H9 (cell line): Measurements from ENCODE around the gene PALM3. TPM values are rescaled to one million over a fixed set of nuclear protein-coding genes. Genes with fewer than 3 reads are reported as not detected.
A peak's percentile ranks its signal among the peaks of the same experiment; 100 is the strongest.

Source experiments
- DNase-seq: peaks from one replicate; pipeline ENCODE4 v3.0.0-alpha.2; 2017
- H2AFZ ChIP-seq: one replicate; pipeline ENCODE4 v1.6.1; 2013; ENCODE audit warnings: mild to moderate bottlenecking, low read length, control low read depth, moderate library complexity
- H2AK5ac ChIP-seq: 2 replicates; pipeline ENCODE4 v1.6.1; 2013; ENCODE audit warnings: low read length, control low read depth, mixed read lengths; ENCODE audit not compliant: insufficient read length
- H2BK120ac ChIP-seq: one replicate; pipeline ENCODE4 v1.6.1; 2013; ENCODE audit warnings: low read depth, mild to moderate bottlenecking, low read length, control low read depth, inconsistent platforms; ENCODE audit not compliant: poor library complexity, severe bottlenecking
- H2BK12ac ChIP-seq: 2 replicates; pipeline ENCODE4 v1.6.1; 2013; ENCODE audit warnings: low read length, control low read depth, mixed read lengths, low read depth; ENCODE audit not compliant: insufficient read length
- H2BK15ac ChIP-seq: 2 replicates; pipeline ENCODE4 v1.6.1; 2013; ENCODE audit warnings: low read depth, low read length, control low read depth
- H2BK20ac ChIP-seq: one replicate; pipeline ENCODE4 v1.6.1; 2013; ENCODE audit warnings: low read depth, mild to moderate bottlenecking, low read length, control low read depth, inconsistent platforms; ENCODE audit not compliant: poor library complexity, severe bottlenecking
- H2BK5ac ChIP-seq: 2 replicates; pipeline ENCODE4 v1.6.1; 2013; ENCODE audit warnings: low read length, control low read depth, mixed read lengths; ENCODE audit not compliant: insufficient read length
- H3K14ac ChIP-seq: 2 replicates; pipeline ENCODE4 v1.6.1; 2013; ENCODE audit warnings: low read length, control low read depth; ENCODE audit not compliant: insufficient read depth
- H3K18ac ChIP-seq: 2 replicates; pipeline ENCODE4 v1.6.1; 2013; ENCODE audit warnings: low read depth, mild to moderate bottlenecking, mixed read lengths, low read length, control low read depth; ENCODE audit not compliant: insufficient read length
- H3K23ac ChIP-seq: 2 replicates; pipeline ENCODE4 v1.6.1; 2013; ENCODE audit warnings: low read length, control low read depth, mixed read lengths, low read depth; ENCODE audit not compliant: insufficient read length
- H3K23me2 ChIP-seq: 2 replicates; pipeline ENCODE4 v1.6.1; 2013; ENCODE audit warnings: low read depth, mild to moderate bottlenecking, mixed read lengths, low read length, control low read depth; ENCODE audit not compliant: insufficient read length, poor library complexity, severe bottlenecking
- H3K27ac ChIP-seq: 2 replicates; pipeline ENCODE4 v1.5.1; 2013; ENCODE audit warnings: low read length, control low read depth, mixed read lengths, low read depth; ENCODE audit not compliant: insufficient read length
- H3K27me3 ChIP-seq: 2 replicates; pipeline ENCODE4 v1.6.1; 2013; ENCODE audit warnings: low read length, control low read depth, inconsistent platforms; ENCODE audit not compliant: insufficient read depth
- H3K4ac ChIP-seq: 2 replicates; pipeline ENCODE4 v1.6.1; 2013; ENCODE audit warnings: low read depth, mild to moderate bottlenecking, control low read depth, inconsistent platforms, low read length, moderate library complexity
- H3K4me1 ChIP-seq: 2 replicates; pipeline ENCODE4 v1.6.1; 2013; ENCODE audit warnings: low read length, control low read depth, inconsistent platforms; ENCODE audit not compliant: insufficient read depth
- H3K4me2 ChIP-seq: 2 replicates; pipeline ENCODE4 v1.6.1; 2013; ENCODE audit warnings: low read length, control low read depth, mixed read lengths; ENCODE audit not compliant: insufficient read length, insufficient read depth
- H3K56ac ChIP-seq: 2 replicates; pipeline ENCODE4 v1.6.1; 2013; ENCODE audit warnings: low read depth, mild to moderate bottlenecking, mixed read lengths, low read length, control low read depth; ENCODE audit not compliant: insufficient read length
- H3K79me1 ChIP-seq: 2 replicates; pipeline ENCODE4 v1.6.1; 2013; ENCODE audit warnings: low read depth, mild to moderate bottlenecking, moderate library complexity, low read length, control low read depth, inconsistent platforms; ENCODE audit not compliant: insufficient read depth, poor library complexity, severe bottlenecking
- H3K79me2 ChIP-seq: 2 replicates; pipeline ENCODE4 v1.6.1; 2013; ENCODE audit warnings: low read length, control low read depth, inconsistent platforms; ENCODE audit not compliant: insufficient read depth
- H3K9ac ChIP-seq: 2 replicates; pipeline ENCODE4 v1.6.1; 2013; ENCODE audit warnings: low read length, control low read depth, mixed read lengths; ENCODE audit not compliant: insufficient read length; ENCODE audit errors: extremely low read depth
- H3K9me3 ChIP-seq: one replicate; pipeline ENCODE4 v1.6.1; 2013; ENCODE audit warnings: low read depth, low read length, inconsistent platforms; ENCODE audit not compliant: control insufficient read depth
- H3T11ph ChIP-seq: one replicate; pipeline ENCODE4 v1.6.1; 2013; ENCODE audit warnings: mild to moderate bottlenecking, low read length, control low read depth, inconsistent platforms
- H4K20me1 ChIP-seq: one replicate; pipeline ENCODE4 v1.6.1; 2013; ENCODE audit not compliant: control insufficient read depth, insufficient read length, insufficient read depth
- H4K5ac ChIP-seq: 2 replicates; pipeline ENCODE4 v1.6.1; 2013; ENCODE audit warnings: low read depth, mild to moderate bottlenecking, mixed read lengths, low read length, control low read depth; ENCODE audit not compliant: insufficient read length
- H4K8ac ChIP-seq: replicated peaks from 2 replicates; pipeline ENCODE4 v1.6.1; 2013; ENCODE audit warnings: low read length, control low read depth, mixed read lengths, low read depth; ENCODE audit not compliant: insufficient read length
- H4K91ac ChIP-seq: 2 replicates; pipeline ENCODE4 v1.6.1; 2013; ENCODE audit warnings: low read depth, mild to moderate bottlenecking, moderate library complexity, mixed read lengths, low read length, control low read depth; ENCODE audit not compliant: insufficient read length
- H3K27ac Mint-ChIP-seq, 3 experiments: 2 replicates in 2 of 3; 3 replicates in 1 of 3; pipeline ENCODE4 v1.8.0; 2020 to 2021; ENCODE audit warnings: mixed read lengths in 3 of 3, mild to moderate bottlenecking in 1 of 3, moderate library complexity in 1 of 3
- H3K27me3 Mint-ChIP-seq: 2 replicates; pipeline ENCODE4 v1.8.0; 2021; ENCODE audit warnings: low read depth, mild to moderate bottlenecking, moderate library complexity, mixed read lengths
- H3K36me3 Mint-ChIP-seq, 3 experiments: 2 replicates in 2 of 3; 3 replicates in 1 of 3; pipeline ENCODE4 v1.8.0; 2020 to 2021; ENCODE audit warnings: low read depth in 3 of 3, mixed read lengths in 3 of 3; ENCODE audit not compliant: insufficient read depth in 1 of 3
- H3K4me1 Mint-ChIP-seq, 2 experiments: 2 replicates each; pipeline ENCODE4 v1.8.0; 2020; ENCODE audit warnings: mixed read lengths in 2 of 2
- H3K4me3 Mint-ChIP-seq, 2 experiments: 2 replicates in 1 of 2; 3 replicates in 1 of 2; pipeline ENCODE4 v1.8.0; 2020 to 2021; ENCODE audit warnings: mild to moderate bottlenecking in 2 of 2, mixed read lengths in 2 of 2, moderate library complexity in 1 of 2
- H3K9me3 Mint-ChIP-seq, 2 experiments: 2 replicates in 1 of 2; 3 replicates in 1 of 2; pipeline ENCODE4 v1.8.0; 2020; ENCODE audit warnings: mild to moderate bottlenecking in 2 of 2, mixed read lengths in 2 of 2, moderate library complexity in 1 of 2
- CTCF ChIP-seq: fragments of 200-600 bp; sonication (generic); conservative IDR thresholded peaks from 3 replicates; pipeline ENCODE4 v1.8.0; 2021; ENCODE audit warnings: antibody characterized with exemption, mild to moderate bottlenecking
- WGBS: extraction: QIAGEN DNeasy Blood & Tissue Kit; methylation state at CpG from one replicate; pipeline ENCODE4 v1.1.7; 2013; ENCODE audit warnings: missing lambda C conversion rate, low lambda C conversion rate, mixed read lengths; ENCODE audit not compliant: insufficient read length; ENCODE audit errors: extremely low coverage; 5-methylcytosine and 5-hydroxymethylcytosine counted together
- total RNA-seq: library from RNA; stranded (reverse); gene quantifications from 2 replicates; pipeline ENCODE4 v1.2.1, GENCODE V29; 2021

PALM3 gene
- total RNA-seq, 1 experiment from 2014 or later = 11.5 TPM

DNA sequence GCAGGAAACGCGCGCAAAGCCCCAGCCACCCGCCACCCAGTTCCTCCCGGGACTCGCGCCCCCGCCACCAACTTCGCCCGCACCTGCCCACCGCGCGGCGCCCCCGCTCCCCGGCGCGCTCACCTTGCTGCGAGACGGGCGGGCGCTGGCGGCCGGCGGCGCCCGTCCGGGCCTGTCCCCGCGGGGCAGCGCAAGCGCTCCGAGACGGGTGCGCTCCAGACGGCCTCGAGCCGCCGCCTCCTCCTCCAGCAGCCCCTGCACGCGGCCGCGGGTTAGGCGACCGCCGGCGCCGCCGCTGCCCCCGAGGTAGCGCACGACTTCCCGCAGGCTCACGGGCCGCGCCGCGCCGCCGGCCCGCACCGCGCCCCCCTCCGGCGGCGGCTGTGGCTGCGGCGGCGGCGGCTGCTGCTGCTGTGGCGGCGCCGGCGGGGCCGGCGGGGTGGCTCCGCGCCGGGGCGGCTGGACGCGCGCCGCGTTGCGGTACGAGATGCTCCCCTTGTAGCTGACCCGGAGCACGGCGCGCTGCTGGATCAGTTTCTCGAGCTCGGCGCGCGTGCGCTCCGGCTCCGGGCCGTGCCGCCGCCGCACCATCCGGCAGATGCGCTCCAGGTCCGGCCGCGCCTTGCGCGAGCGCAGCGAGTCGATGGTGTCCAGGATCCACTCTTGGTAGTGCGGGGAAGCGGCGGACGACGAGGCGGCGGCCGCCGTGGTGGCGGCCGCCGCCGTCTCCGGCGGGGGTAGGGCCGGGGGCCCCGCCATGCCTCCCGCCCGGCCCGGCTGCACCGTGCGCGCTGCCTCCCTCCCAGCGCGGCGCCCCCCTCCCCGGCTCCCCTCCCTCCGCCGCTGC lies 28.0 kb upstream of the PALM3 start:
- Histone ChIP-seq H4K5ac (no peak overlapping the region), H3K27ac (no peak overlapping the region), H2BK120ac (no peak overlapping the region), H3T11ph (no peak overlapping the region), H2AK5ac (no peak overlapping the region), H3K23ac (no peak overlapping the region), H4K20me1 (no peaks in the 10 kb centered on the region), H3K14ac (no peak overlapping the region), H4K91ac (no peak overlapping the region), H3K23me2 (peaks cover 8% of the 10 kb centered on the region), H3K9ac (no peak overlapping the region), H3K79me2 (no peaks in the 10 kb centered on the region), H2BK12ac (no peak overlapping the region), H3K4ac (no peak overlapping the region), H3K18ac (no peak overlapping the region), H3K27me3 (no peaks in the 10 kb centered on the region), H2BK20ac (no peak overlapping the region), H3K56ac (no peak overlapping the region), H2BK15ac (no peak overlapping the region), H3K4me2 (peak overlapping the region; percentile 56), H2AFZ (no peak overlapping the region), H3K9me3 (peaks cover 6% of the 10 kb centered on the region), H4K8ac (no peak overlapping the region), H2BK5ac (no peak overlapping the region), H3K4me1 (no peaks in the 10 kb centered on the region), H3K79me1 (no peaks in the 10 kb centered on the region)
- H3K36me3 Mint-ChIP-seq = peaks cover 17 to 36% (median 29%) of the 10 kb centered on the region in 3 experiments
- no CpG with 5 or more reads among the region's 142 CpGs for WGBS
- TF ChIP-seq CTCF = peak; percentile 12; the same call in 1 of the 3 replicates
- peaks cover 13 to 15% of the 10 kb centered on the region in 2 experiments for H3K9me3 Mint-ChIP-seq
- peaks cover 21% of the 10 kb centered on the region for H3K27me3 Mint-ChIP-seq
- H3K4me1 Mint-ChIP-seq = peaks cover 12% of the 10 kb centered on the region in 2 experiments
- peak overlapping the region; percentile 78 to 87 for H3K4me3 Mint-ChIP-seq
- no peak for DNase-seq
- no peak overlapping the region; a peak in 1 of 7 replicates for H3K27ac Mint-ChIP-seq
